Activated naive CD8-positive, alpha-beta T cell treated with anti-CD3 and anti-CD28 coated beads for 36 hours (primary cell): ENCODE data around the gene CRYGB. TPM values are rescaled to one million over a fixed set of nuclear protein-coding genes. Genes with fewer than 3 reads are reported as not detected.
"Not testable (repeated sequence)": the region's sequence is repeated elsewhere in the genome, so short reads cannot be mapped to it uniquely, and the experiment has no call there.

ENCODE experiments used
- DNase-seq: peaks from one replicate; pipeline ENCODE4 v3.0.0; 2021
- H3K27ac Mint-ChIP-seq: one replicate; pipeline ENCODE4 v1.8.0; 2022; ENCODE audit warnings: mild to moderate bottlenecking, moderate library complexity, mixed read lengths
- H3K27me3 Mint-ChIP-seq: one replicate; pipeline ENCODE4 v1.8.0; 2022; ENCODE audit warnings: mild to moderate bottlenecking, mixed read lengths
- H3K36me3 Mint-ChIP-seq: one replicate; pipeline ENCODE4 v1.8.0; 2021; ENCODE audit warnings: mild to moderate bottlenecking, mixed read lengths
- H3K4me1 Mint-ChIP-seq: one replicate; pipeline ENCODE4 v1.8.0; 2021; ENCODE audit warnings: mixed read lengths
- H3K4me3 Mint-ChIP-seq: one replicate; pipeline ENCODE4 v1.8.0; 2022; ENCODE audit warnings: mild to moderate bottlenecking, moderate library complexity, mixed read lengths
- H3K9me3 Mint-ChIP-seq: one replicate; pipeline ENCODE4 v1.8.0; 2022; ENCODE audit warnings: mixed read lengths
- total RNA-seq, 2 experiments: library from RNA; stranded (reverse); gene quantifications; one replicate each; pipeline ENCODE4 v1.2.3, GENCODE V29; 2021

Gene CRYGB
- total RNA-seq, 2 experiments from 2014 or later = not detected

GRCh38 chr2:208172125-208172524, 26.2 kb upstream of the CRYGB start:
- H3K4me3 Mint-ChIP-seq = no peak overlapping the region
- DNase-seq = no peak
- H3K27me3 Mint-ChIP-seq = peaks cover 27% of the 10 kb centered on the region
- no peak overlapping the region for H3K27ac Mint-ChIP-seq
- H3K9me3 Mint-ChIP-seq = no peaks in the 10 kb centered on the region
- peaks cover 1% of the 10 kb centered on the region for H3K4me1 Mint-ChIP-seq
- no peaks in the 10 kb centered on the region for H3K36me3 Mint-ChIP-seq

DNA sequence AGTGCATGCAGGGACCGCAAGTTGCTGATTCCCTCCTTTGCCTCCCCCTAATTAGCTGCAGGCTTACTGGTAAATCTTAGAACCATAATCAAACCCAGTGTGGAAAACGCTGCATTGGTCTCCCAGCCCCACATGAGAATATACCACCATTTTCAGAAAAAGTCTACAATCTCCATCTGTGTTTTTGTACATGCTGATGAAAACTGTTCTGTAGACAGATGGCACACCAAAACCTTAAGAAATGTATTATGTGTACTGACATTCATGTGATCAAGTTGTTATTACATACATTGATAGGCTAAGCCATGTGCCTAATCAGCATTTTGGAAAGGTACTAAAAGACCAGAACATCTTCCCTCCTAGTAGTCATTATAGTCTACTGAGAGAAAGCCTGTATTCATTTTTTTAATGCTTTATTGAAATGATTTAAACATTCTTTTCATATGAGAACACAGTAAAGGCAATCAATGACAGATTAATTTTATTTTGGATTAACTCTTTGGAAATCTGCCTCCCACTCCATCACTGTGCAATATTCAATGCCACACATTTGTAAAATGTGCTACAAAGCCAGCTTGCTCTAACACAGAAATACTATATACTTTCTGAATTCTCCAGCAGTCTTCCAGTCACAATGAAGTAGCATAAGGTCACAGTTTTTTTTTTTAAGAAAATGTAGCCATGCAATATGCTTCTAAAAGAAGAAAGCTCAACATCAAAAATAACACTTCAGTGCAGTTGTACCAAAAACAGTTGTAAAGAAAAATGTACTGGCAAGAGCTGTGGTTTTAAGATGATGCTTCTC, 19.2 kb upstream of the CRYGB start:
- DNase-seq = no peak
- Mint-ChIP-seq H3K4me1 (no peaks in the 10 kb centered on the region), H3K27me3 (peaks cover 15% of the 10 kb centered on the region), H3K27ac (no peak overlapping the region), H3K4me3 (no peak overlapping the region), H3K9me3 (no peaks in the 10 kb centered on the region), H3K36me3 (no peaks in the 10 kb centered on the region)

- DNase-seq = no peak
- H3K9me3 Mint-ChIP-seq = no peaks in the 10 kb centered on the region
Measured at GRCh38 chr2:208163489-208163888, 17.5 kb upstream of the CRYGB start, which contains the start of gene CRYGA. TSS of gene CRYGA (minus strand) at chr2:208163589. CDS start at chr2:208163556, 33 bp downstream.

GRCh38 chr2:208156439-208156838, 10.5 kb upstream of the CRYGB start:
- no peaks in the 10 kb centered on the region for H3K4me1 Mint-ChIP-seq
- no peak overlapping the region for H3K27ac Mint-ChIP-seq
- no peaks in the 10 kb centered on the region for H3K27me3 Mint-ChIP-seq
- no peaks in the 10 kb centered on the region for H3K9me3 Mint-ChIP-seq
- no peak overlapping the region for H3K4me3 Mint-ChIP-seq
- no peaks in the 10 kb centered on the region for H3K36me3 Mint-ChIP-seq
- no peak for DNase-seq

More at GRCh38 chr2:208163489-208163888, 17.5 kb upstream of the CRYGB start, which contains the start of gene CRYGA:
- Mint-ChIP-seq H3K36me3 (no peaks in the 10 kb centered on the region), H3K4me1 (no peaks in the 10 kb centered on the region), H3K4me3 (no peak within 1 kb of the TSS), H3K27ac (no peak within 1 kb of the TSS), H3K27me3 (peaks cover 5% of the 10 kb centered on the region)

DNA sequence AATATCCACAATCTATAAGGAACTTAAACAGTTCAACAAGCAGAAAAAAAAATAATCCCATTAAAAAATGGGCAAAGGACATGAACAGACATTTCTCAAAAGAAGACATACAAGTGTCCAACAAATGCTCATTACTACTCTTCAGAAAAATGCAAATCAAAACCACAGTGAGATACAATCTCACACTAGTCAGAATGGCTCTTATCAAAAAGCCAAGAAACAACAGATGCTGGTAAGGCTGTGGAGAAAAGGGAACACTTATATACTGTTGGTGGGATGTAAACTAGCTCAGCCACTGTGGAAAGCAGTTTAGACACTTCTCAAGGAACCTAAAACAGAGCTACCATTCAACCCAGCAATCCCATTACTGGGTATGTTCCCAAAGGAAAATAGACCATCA, 7.2 kb upstream of the CRYGB start:
- H3K36me3 Mint-ChIP-seq = no peaks in the 10 kb centered on the region
- no peak overlapping the region for H3K4me3 Mint-ChIP-seq
- no peak for DNase-seq
- H3K27me3 Mint-ChIP-seq = no peaks in the 10 kb centered on the region
- no peak overlapping the region for H3K27ac Mint-ChIP-seq
- H3K9me3 Mint-ChIP-seq = peaks cover 5% of the 10 kb centered on the region
- no peaks in the 10 kb centered on the region for H3K4me1 Mint-ChIP-seq

- H3K36me3 Mint-ChIP-seq = no peaks in the 10 kb centered on the region
- no peak overlapping the region for H3K4me3 Mint-ChIP-seq
- H3K4me1 Mint-ChIP-seq = no peaks in the 10 kb centered on the region
- DNase-seq = no peak
- no peaks in the 10 kb centered on the region for H3K27me3 Mint-ChIP-seq
- H3K27ac Mint-ChIP-seq = no peak overlapping the region
- H3K9me3 Mint-ChIP-seq = peaks cover 5% of the 10 kb centered on the region
Measured at GRCh38 chr2:208150956-208151355, 5.0 kb upstream of the CRYGB start.

DNA sequence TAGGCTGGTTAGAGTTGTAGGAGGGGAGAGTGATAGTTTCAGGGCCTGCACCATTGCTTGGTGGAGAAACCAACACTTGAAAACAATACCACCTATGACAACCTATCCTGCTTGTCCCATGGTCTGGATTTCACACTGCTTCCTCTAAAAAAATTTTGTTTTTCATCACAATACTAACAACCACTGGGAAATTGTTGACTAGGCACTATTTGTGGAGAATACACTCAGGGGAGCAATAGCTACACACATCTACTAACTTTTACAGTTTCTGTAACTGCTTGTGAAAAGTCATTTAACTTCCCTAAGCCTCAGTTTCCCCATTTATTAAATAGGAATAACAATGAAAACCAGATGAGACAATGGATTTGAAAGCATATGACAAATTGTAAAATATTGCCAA, 4.1 kb upstream of the CRYGB start:
- Mint-ChIP-seq H3K9me3 (peaks cover 5% of the 10 kb centered on the region), H3K36me3 (no peaks in the 10 kb centered on the region), H3K27me3 (no peaks in the 10 kb centered on the region), H3K27ac (no peak overlapping the region), H3K4me3 (no peak overlapping the region), H3K4me1 (no peaks in the 10 kb centered on the region)
- no peak for DNase-seq

- Mint-ChIP-seq H3K27ac (no peak overlapping the region), H3K36me3 (no peaks in the 10 kb centered on the region), H3K4me3 (no peak overlapping the region), H3K27me3 (no peaks in the 10 kb centered on the region), H3K9me3 (peaks cover 5% of the 10 kb centered on the region), H3K4me1 (no peaks in the 10 kb centered on the region)
- DNase-seq = no peak
Measured at GRCh38 chr2:208148803-208149202, 2.8 kb upstream of the CRYGB start.

DNA sequence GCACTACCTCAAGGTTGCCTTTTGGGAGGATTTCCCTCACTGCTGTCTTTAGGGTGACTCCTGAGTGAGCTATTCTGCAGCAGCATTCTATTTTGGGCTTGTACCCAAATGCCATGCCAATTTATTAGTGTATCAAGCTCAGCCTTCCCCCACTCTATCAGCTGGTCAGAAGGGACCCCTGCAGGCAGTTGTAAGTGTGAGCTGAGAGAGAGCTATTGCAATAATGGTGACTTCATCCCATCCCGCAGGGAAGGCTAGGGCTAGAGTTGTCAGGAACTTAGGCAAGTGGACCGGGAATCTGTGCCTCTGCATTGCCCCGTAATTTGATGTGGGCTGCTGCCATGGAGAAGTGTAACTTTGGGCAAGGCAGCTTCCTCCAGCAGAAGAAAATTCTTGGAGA, 1.8 kb upstream of the CRYGB start:
- Mint-ChIP-seq H3K9me3 (peaks cover 5% of the 10 kb centered on the region), H3K4me3 (no peak overlapping the region), H3K4me1 (no peaks in the 10 kb centered on the region), H3K27me3 (no peaks in the 10 kb centered on the region), H3K27ac (no peak overlapping the region), H3K36me3 (no peaks in the 10 kb centered on the region)
- no peak for DNase-seq

DNA sequence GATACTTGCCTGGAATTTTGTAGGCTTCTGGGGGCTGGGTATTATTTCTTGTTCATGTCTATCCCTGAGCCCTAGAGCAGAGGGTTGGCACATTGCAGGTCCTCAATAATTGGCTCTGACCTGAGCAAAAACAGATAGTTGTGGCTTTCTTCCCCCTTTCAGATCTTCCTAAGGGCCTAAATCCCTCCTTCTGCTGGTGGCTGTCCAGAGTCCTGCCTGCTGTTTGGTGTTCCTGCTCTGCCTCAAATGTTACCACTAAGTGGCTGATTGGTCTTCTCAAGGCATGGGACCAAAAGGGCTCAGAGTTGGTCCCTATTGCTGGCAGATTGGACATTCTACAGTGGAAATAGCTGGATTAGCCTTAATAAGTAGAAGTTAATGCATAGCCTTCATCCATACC, 1.1 kb upstream of the CRYGB start:
- no peaks in the 10 kb centered on the region for H3K36me3 Mint-ChIP-seq
- no peaks in the 10 kb centered on the region for H3K27me3 Mint-ChIP-seq
- no peak for DNase-seq
- no peaks in the 10 kb centered on the region for H3K4me1 Mint-ChIP-seq
- H3K9me3 Mint-ChIP-seq = peaks cover 5% of the 10 kb centered on the region
- no peak overlapping the region for H3K27ac Mint-ChIP-seq
- H3K4me3 Mint-ChIP-seq = no peak overlapping the region

GRCh38 chr2:208142925-208143799, 2.8 kb downstream of the CRYGB start:
- Mint-ChIP-seq H3K27me3 (no peaks in the 10 kb centered on the region), H3K36me3 (no peaks in the 10 kb centered on the region), H3K27ac (no peak overlapping the region)

DNA sequence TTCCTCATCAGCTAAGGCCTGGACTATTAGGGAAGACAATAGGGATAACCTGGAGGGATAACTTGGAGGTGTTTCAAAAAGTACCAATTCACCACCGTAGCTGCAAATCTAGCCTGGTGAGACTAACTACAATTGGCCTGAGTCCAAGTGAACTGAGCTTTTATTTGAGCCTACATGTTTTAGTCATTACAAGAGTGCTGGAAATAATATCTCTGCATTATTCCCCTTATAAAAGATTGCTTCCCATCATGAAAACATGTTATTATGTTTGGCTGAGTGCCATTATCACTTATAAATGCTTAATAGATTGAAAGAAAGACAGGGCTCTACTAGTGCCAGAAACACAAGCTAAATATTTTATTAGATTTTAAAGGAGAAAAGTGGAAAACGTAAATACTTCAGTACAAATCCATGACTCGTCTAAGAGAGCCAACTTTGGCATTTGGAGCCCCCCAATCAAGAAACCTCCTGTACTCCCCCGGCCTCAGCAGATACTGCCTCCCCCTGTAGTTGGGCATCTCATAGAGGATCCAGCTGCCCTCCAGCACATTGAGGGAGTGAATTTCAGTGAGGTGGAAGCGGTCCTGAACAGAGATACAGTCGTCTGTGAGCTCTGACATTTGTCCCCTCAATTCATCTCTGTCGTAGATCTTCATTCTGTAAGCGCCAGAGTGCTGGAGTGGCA, 3.6 kb downstream of the CRYGB start:
- Mint-ChIP-seq H3K4me1 (no peaks in the 10 kb centered on the region), H3K36me3 (no peaks in the 10 kb centered on the region), H3K4me3 (no peak overlapping the region), H3K27ac (no peak overlapping the region), H3K27me3 (no peaks in the 10 kb centered on the region), H3K9me3 (peaks cover 1% of the 10 kb centered on the region)
- DNase-seq = no peak

More at GRCh38 chr2:208142925-208143799, 2.8 kb downstream of the CRYGB start:
- DNase-seq = no peak
- Mint-ChIP-seq H3K4me1 (no peaks in the 10 kb centered on the region), H3K9me3 (peaks cover 1% of the 10 kb centered on the region), H3K4me3 (no peak overlapping the region)

- H3K27me3 Mint-ChIP-seq = no peaks in the 10 kb centered on the region
Measured at GRCh38 chr2:208139447-208139846, 6.5 kb downstream of the CRYGB start.

DNA sequence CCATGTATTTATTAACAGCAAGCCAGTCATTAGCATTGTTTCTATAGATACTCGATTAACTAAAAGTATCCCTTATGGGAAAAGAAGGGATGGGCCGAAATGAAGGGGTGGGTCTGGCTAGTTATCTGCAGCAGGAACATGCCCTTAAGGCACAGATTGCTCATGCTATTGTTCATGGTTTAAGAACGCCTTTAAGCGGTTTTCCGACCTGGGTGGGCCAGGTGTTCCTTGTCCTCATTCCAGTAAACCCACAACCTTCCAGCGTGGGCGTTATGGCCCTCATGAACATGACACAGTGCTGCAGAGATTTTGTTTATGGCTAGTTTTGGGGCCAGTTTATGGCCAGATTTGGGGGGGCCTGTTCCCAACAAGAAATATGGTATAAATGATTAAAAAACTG, 7.6 kb downstream of the CRYGB start:
- not testable (repeated sequence) for H3K36me3 Mint-ChIP-seq, H3K27me3 Mint-ChIP-seq, H3K9me3 Mint-ChIP-seq, H3K4me3 Mint-ChIP-seq, DNase-seq, H3K27ac Mint-ChIP-seq, H3K4me1 Mint-ChIP-seq

More at GRCh38 chr2:208139447-208139846, 6.5 kb downstream of the CRYGB start:
- no peak for DNase-seq
- Mint-ChIP-seq H3K4me1 (peaks cover 8% of the 10 kb centered on the region), H3K4me3 (no peak overlapping the region), H3K27ac (no peak overlapping the region), H3K9me3 (peaks cover 1% of the 10 kb centered on the region), H3K36me3 (no peaks in the 10 kb centered on the region)

DNA sequence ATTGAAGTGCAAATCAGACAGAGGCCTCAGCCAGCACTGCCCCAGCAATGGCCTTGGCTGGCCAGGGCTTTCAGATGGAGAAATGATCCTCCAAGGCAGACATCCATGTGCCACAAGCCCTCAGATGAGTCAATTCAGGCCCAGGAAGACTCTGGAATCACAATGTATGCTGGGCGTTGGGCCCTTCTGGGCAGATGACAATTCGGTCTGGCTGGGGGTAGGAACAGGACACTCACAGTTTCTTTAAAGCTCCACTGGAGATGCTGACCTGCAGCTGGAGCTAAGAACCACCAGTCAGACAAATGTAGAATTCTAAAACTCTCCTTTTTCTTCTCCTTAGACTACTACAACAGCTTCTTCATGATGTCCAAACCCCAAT, 9.3 kb downstream of the CRYGB start:
- no peak for DNase-seq
- Mint-ChIP-seq H3K27ac (no peak overlapping the region), H3K27me3 (peaks cover 5% of the 10 kb centered on the region), H3K9me3 (peaks cover 1% of the 10 kb centered on the region), H3K4me3 (no peak overlapping the region), H3K36me3 (no peaks in the 10 kb centered on the region), H3K4me1 (peaks cover 8% of the 10 kb centered on the region)
